ENCODE data around the gene TAF12. TPM values are rescaled to one million over a fixed set of nuclear protein-coding genes. Genes with fewer than 3 reads are reported as not detected.

The TAF12 gene
- total and polyA plus RNA-seq, 5 experiments from 2014 or later = 25.1 to 50.1 (median 42.4) TPM

Other genes starting within 250 kb of the TAF12 start
- gene RCC1, start 137.0 kb downstream of the TAF12 start, total RNA-seq = 10 to 100 TPM; 24.6 to 24.9 TPM
- 10 to 100 TPM; 11.7 to 16.1 (median 12.2) TPM for gene RCC1, start 137.0 kb downstream of the TAF12 start, polyA plus RNA-seq
- 10 to 100 TPM; 35.3 to 42.8 TPM for gene TRNAU1AP, start 90.0 kb downstream of the TAF12 start, total RNA-seq
- 10 to 100 TPM; 21.5 to 25.3 (median 22.6) TPM for gene TRNAU1AP, start 90.0 kb downstream of the TAF12 start, polyA plus RNA-seq
- not detected for gene RAB42, start 50.8 kb downstream of the TAF12 start, total RNA-seq
- gene RAB42, start 50.8 kb downstream of the TAF12 start, polyA plus RNA-seq = not detected
- not detected for gene RNU11, start 5.5 kb upstream of the TAF12 start, total RNA-seq
- not detected for gene RNU11, start 5.5 kb upstream of the TAF12 start, polyA plus RNA-seq
- 10 to 100 TPM; 20.5 to 23.2 TPM for gene GMEB1, start 25.7 kb upstream of the TAF12 start, total RNA-seq
- 10 to 100 TPM; 12.5 to 18.2 (median 17.1) TPM for gene GMEB1, start 25.7 kb upstream of the TAF12 start, polyA plus RNA-seq
- 10 to 100 TPM; 75.4 to 76.6 TPM for gene YTHDF2, start 93.9 kb upstream of the TAF12 start, total RNA-seq
- gene YTHDF2, start 93.9 kb upstream of the TAF12 start, polyA plus RNA-seq = 100 to 1,000 TPM; 117 to 128 (median 118) TPM
- not detected for gene OPRD1, start 169.1 kb upstream of the TAF12 start, total RNA-seq
- under 1 TPM in 1 of 3 donors, not detected in 2; 0.02 TPM for gene OPRD1, start 169.1 kb upstream of the TAF12 start, polyA plus RNA-seq

All from naive thymus-derived CD8-positive, alpha-beta T cell (primary cell).